Duodenal mucosa (tissue), 2 donors: ENCODE measurements around the gene SDHB.

Experiments used
- H3K27ac ChIP-seq: one replicate; pipeline ENCODE4 v1.7.0; 2013; ENCODE audit warnings: low read depth, low read length
- H3K27me3 ChIP-seq, 2 donors: one replicate each; pipeline ENCODE4 v1.7.0; 2013; ENCODE audit warnings: low read length in 2 of 2, control low read depth in 1 of 2; ENCODE audit not compliant: insufficient read depth in 2 of 2, control insufficient read depth in 1 of 2
- H3K36me3 ChIP-seq, 2 donors: one replicate each; pipeline ENCODE4 v1.7.0; 2013; ENCODE audit warnings: low read length in 2 of 2, control low read depth in 1 of 2; ENCODE audit not compliant: insufficient read depth in 2 of 2, control insufficient read depth in 1 of 2
- H3K4me1 ChIP-seq, 2 donors: one replicate each; pipeline ENCODE4 v1.7.0; 2013; ENCODE audit warnings: low read length in 2 of 2, control low read depth in 1 of 2; ENCODE audit not compliant: insufficient read depth in 2 of 2, control insufficient read depth in 1 of 2
- H3K4me3 ChIP-seq, 2 donors: one replicate each; pipeline ENCODE4 v1.7.0; 2013; ENCODE audit warnings: low read length in 2 of 2, low read depth in 1 of 2
- H3K9ac ChIP-seq, 2 donors: one replicate each; pipeline ENCODE4 v1.7.0; 2013; ENCODE audit warnings: low read length in 2 of 2, low read depth in 1 of 2
- H3K9me3 ChIP-seq, 2 donors: one replicate each; pipeline ENCODE4 v1.7.0; 2013; ENCODE audit warnings: low read length in 2 of 2, control low read depth in 1 of 2; ENCODE audit not compliant: control insufficient read depth in 1 of 2

SDHB gene

GRCh38 chr1:17053685-17054410, at the start of gene SDHB:
Gene SDHB, minus strand, starts transcription at chr1:17054032. Its CDS starts 13 bp downstream, at chr1:17054019.
- H3K9ac ChIP-seq: peak within 1 kb of the TSS; percentile 93 to 99
- peak within 1 kb of the TSS; percentile 78 for H3K27ac ChIP-seq
- peaks cover 10% of the 10 kb centered on the region in 2 donors for H3K36me3 ChIP-seq
- H3K27me3 ChIP-seq: no peaks in the 10 kb centered on the region
- H3K4me1 ChIP-seq: peaks cover 17 to 22% of the 10 kb centered on the region in 2 donors
- H3K9me3 ChIP-seq: no peaks in the 10 kb centered on the region
- H3K4me3 ChIP-seq: peak within 1 kb of the TSS; percentile 88 to 99

DNA sequence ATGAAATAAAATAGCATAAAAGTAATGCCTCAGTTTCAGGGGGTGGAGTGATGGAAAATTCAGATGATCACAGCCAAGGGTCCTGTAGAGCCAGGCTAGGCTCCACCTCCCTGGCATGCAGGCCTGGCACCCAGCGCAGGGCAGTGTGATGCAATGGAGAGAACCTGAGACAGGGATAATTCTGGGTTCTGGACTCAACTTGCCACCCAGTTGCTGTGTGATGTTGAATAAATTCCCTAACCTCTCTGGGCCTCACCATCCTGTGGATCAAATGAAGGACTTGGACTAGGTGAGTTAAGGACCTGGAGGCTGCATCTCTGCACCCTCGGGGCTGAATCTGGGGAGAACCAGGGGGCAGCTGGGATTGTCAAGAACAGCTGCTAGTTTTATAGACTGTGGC, 48.4 kb upstream of the SDHB start:
- Histone ChIP-seq H3K9ac (no peak overlapping the region), H3K27me3 (no peaks in the 10 kb centered on the region), H3K4me3 (no peak overlapping the region), H3K9me3 (no peaks in the 10 kb centered on the region), H3K4me1 (peaks cover 3 to 4% of the 10 kb centered on the region in 2 donors), H3K27ac (no peak overlapping the region), H3K36me3 (no peaks in the 10 kb centered on the region)

DNA sequence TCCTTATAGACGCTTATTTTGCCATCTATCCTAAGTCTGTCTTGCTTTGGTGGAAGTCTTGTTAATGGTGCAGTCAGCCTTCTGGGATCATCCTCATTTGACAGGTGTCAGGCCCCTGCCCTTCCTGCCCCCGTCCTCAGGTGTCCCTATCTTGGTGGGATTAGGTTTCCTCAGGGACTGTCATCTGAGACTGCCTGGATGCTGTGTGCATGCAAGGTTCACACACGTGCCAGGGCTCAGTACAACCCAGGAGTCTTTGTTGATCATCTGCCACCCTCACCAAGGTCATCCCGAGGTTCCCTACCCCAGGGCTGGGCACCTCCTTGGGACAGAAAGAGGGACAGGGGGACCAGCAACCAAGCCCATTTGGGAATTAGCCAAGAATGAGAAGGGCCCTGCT, 47.4 kb upstream of the SDHB start:
- peaks cover 7 to 10% of the 10 kb centered on the region in 2 donors for H3K4me1 ChIP-seq
- H3K27ac ChIP-seq: no peak overlapping the region
- H3K9ac ChIP-seq: no peak overlapping the region

GRCh38 chr1:17099616-17100340, 45.9 kb upstream of the SDHB start:
- Histone ChIP-seq H3K27ac (no peak overlapping the region), H3K4me1 (peaks cover 7 to 10% of the 10 kb centered on the region in 2 donors), H3K4me3 (no peak overlapping the region), H3K27me3 (no peaks in the 10 kb centered on the region), H3K9ac (no peak overlapping the region), H3K36me3 (no peaks in the 10 kb centered on the region), H3K9me3 (no peaks in the 10 kb centered on the region)

More for the DNA sequence above, 47.4 kb upstream of the SDHB start:
- Histone ChIP-seq H3K27me3 (no peaks in the 10 kb centered on the region), H3K9me3 (no peaks in the 10 kb centered on the region), H3K4me3 (no peak overlapping the region), H3K36me3 (no peaks in the 10 kb centered on the region)

- Histone ChIP-seq H3K9ac (no peak overlapping the region), H3K27ac (peak overlapping the region; percentile 43), H3K9me3 (no peaks in the 10 kb centered on the region), H3K36me3 (no peaks in the 10 kb centered on the region), H3K4me1 (peaks cover 7 to 10% of the 10 kb centered on the region in 2 donors), H3K27me3 (no peaks in the 10 kb centered on the region), H3K4me3 (no peak overlapping the region)
Observed at GRCh38 chr1:17098446-17099317, 44.9 kb upstream of the SDHB start.

DNA sequence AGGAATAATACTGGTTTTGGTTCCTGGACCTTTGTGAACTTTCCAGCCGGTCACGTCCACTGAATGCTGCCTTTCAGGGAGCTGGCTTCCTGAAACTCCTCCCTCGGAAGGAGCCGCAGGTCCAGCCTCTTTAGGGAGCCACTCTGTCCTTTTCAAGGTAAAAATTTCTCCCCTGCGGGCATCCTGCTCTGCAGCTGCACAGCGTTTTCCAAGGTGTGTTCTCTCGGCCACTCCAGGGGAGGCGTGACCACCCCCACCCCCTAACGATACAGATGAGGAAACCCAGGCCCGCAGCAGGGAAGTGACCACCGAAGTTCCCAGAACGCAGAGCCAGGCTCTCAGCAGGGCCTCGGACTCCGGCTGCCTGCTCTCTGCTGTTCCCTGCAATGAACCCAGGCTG, 44.0 kb upstream of the SDHB start:
- H3K4me1 ChIP-seq: peaks cover 7 to 10% of the 10 kb centered on the region in 2 donors
- H3K27me3 ChIP-seq: no peaks in the 10 kb centered on the region
- no peaks in the 10 kb centered on the region for H3K36me3 ChIP-seq
- no peak overlapping the region for H3K4me3 ChIP-seq
- H3K9ac ChIP-seq: no peak overlapping the region
- no peak overlapping the region for H3K27ac ChIP-seq
- no peaks in the 10 kb centered on the region for H3K9me3 ChIP-seq

DNA sequence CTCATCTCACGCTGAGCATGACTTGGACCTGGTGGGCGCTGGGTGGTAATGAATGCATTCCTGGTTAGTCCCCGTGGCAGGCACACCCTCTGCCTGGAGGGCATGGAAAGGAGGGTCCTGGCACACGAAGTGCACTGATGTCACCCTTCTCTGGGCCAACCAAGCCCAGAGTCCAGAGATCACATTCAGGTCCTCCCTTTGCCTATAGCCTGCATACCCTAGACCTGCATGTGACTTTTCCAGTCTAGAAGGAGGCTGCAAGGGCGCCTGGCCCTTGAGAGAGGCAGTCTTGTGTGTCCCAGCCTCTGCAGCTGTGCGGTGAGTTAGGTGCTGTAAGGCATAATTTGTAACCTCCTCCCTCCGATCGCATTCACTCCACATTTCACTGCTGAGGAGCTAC, 43.3 kb upstream of the SDHB start:
- no peak overlapping the region for H3K4me3 ChIP-seq
- H3K27me3 ChIP-seq: no peaks in the 10 kb centered on the region
- no peak overlapping the region for H3K27ac ChIP-seq
- no peak overlapping the region for H3K9ac ChIP-seq
- peaks cover 7 to 10% of the 10 kb centered on the region in 2 donors for H3K4me1 ChIP-seq
- H3K9me3 ChIP-seq: no peaks in the 10 kb centered on the region
- no peaks in the 10 kb centered on the region for H3K36me3 ChIP-seq

GRCh38 chr1:17096584-17096983, 42.8 kb upstream of the SDHB start:
- Histone ChIP-seq H3K9me3 (no peaks in the 10 kb centered on the region), H3K9ac (no peak overlapping the region), H3K27ac (no peak overlapping the region), H3K4me1 (peaks cover 7 to 10% of the 10 kb centered on the region in 2 donors), H3K4me3 (no peak overlapping the region), H3K27me3 (no peaks in the 10 kb centered on the region), H3K36me3 (no peaks in the 10 kb centered on the region)

DNA sequence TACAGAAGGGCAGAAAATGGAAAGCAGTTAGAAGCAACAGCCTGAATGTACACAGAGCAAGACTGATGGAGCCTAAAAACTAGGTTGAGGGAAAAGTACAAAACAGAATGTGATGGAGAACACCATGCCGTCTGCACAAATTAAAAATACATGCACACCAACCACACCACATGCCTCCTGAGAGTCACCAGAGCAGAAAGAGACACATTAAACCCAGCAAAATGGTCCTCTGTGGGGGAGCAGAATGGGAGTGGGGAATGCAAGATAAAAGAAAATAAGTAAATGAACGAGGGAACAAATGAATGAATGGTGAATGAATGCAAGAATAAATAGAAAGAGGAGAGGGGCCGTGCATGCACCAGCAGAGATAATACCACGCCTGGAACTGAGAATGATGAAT, 41.3 kb upstream of the SDHB start:
- H3K4me3 ChIP-seq: no peak overlapping the region
- H3K27me3 ChIP-seq: no peaks in the 10 kb centered on the region
- no peak overlapping the region for H3K9ac ChIP-seq
- H3K4me1 ChIP-seq: peaks cover 7 to 10% of the 10 kb centered on the region in 2 donors
- H3K36me3 ChIP-seq: no peaks in the 10 kb centered on the region
- no peaks in the 10 kb centered on the region for H3K9me3 ChIP-seq
- H3K27ac ChIP-seq: no peak overlapping the region

DNA sequence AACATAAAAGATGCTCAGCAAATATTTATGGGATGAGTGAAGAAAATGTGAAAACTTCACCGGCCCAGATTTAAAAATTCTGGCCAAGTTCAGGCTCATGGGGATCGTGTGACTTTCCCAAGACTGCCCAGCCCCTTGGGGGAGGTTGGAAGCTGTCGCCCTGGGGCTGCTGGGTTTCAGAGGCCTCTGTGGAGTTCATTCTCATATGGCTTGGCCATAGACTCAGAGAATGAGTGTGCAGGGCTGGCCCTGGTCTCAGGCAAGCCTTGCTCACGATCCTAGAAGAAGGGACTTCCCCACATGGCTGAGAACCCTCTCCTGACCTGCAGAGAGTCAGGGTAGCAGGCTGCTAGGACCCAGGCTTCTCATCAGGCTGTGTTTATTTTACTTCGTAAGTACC, 40.8 kb upstream of the SDHB start:
- Histone ChIP-seq H3K4me3 (no peak overlapping the region), H3K36me3 (no peaks in the 10 kb centered on the region), H3K9ac (no peak overlapping the region), H3K27me3 (no peaks in the 10 kb centered on the region), H3K9me3 (no peaks in the 10 kb centered on the region), H3K27ac (no peak overlapping the region), H3K4me1 (peaks cover 7 to 10% of the 10 kb centered on the region in 2 donors)
